Stimulated activated CD4-positive, alpha-beta T cell treated with anti-CD3 and anti-CD28 coated beads, Interleukin-4, amount 100 ng/mL, for 48 hours (primary cell): Measurements from ENCODE around the gene SCN11A.
"Not testable (repeated sequence)": the region's sequence is repeated elsewhere in the genome, so short reads cannot be mapped to it uniquely, and the experiment has no call there.

Experiments
- DNase-seq, 2 donors: peaks; one replicate each; pipeline ENCODE4 v3.0.0-alpha.2; 2020; ENCODE audit warnings: low read depth in 2 of 2

Gene SCN11A

GRCh38 chr3:39065197-39065596 is 13.5 kb upstream of the SCN11A start:
- no peak for DNase-seq

GRCh38 chr3:39064646-39065045 is 12.9 kb upstream of the SCN11A start:
- no peak for DNase-seq

- no peak for DNase-seq
These were observed 11.4 kb upstream of the SCN11A start for GRCh38 chr3:39063143-39063542.

GRCh38 chr3:39062180-39062579 is 10.4 kb upstream of the SCN11A start:
- no peak for DNase-seq

GRCh38 chr3:39061228-39061627 is 9.5 kb upstream of the SCN11A start:
- DNase-seq, result not testable (repeated sequence)

- DNase-seq, result no peak
These were observed 4.4 kb upstream of the SCN11A start for GRCh38 chr3:39056151-39056550.

- no peak for DNase-seq
These were observed 2.0 kb upstream of the SCN11A start for GRCh38 chr3:39053696-39054095.

GRCh38 chr3:39052583-39052982 is 839 bp upstream of the SCN11A start:
- no peak for DNase-seq

GRCh38 chr3:39050029-39050428 is 1.7 kb downstream of the SCN11A start:
- DNase-seq, result no peak

GRCh38 chr3:39038165-39038564 is 13.6 kb downstream of the SCN11A start:
- DNase-seq, result no peak

GRCh38 chr3:39029556-39029955 is 22.2 kb downstream of the SCN11A start:
- no peak for DNase-seq

GRCh38 chr3:39028546-39028945 is 23.2 kb downstream of the SCN11A start:
- DNase-seq, result no peak

GRCh38 chr3:39025222-39025970 is 26.3 kb downstream of the SCN11A start:
- DNase-seq, result no peak

- no peak for DNase-seq
These were observed 27.2 kb downstream of the SCN11A start for GRCh38 chr3:39024497-39024896.

GRCh38 chr3:39022286-39022630 is 29.5 kb downstream of the SCN11A start:
- no peak for DNase-seq

GRCh38 chr3:39021465-39022285 is 30.1 kb downstream of the SCN11A start:
- no peak for DNase-seq

GRCh38 chr3:39021029-39021428 is 30.7 kb downstream of the SCN11A start:
- no peak for DNase-seq

- no peak for DNase-seq
These were observed 32.4 kb downstream of the SCN11A start for GRCh38 chr3:39019299-39019698.

GRCh38 chr3:39015418-39015817 is 36.3 kb downstream of the SCN11A start:
- DNase-seq, result no peak

- no peak for DNase-seq
These were observed 37.7 kb downstream of the SCN11A start for GRCh38 chr3:39013921-39014509.

- no peak for DNase-seq
These were observed 38.5 kb downstream of the SCN11A start for GRCh38 chr3:39013289-39013688.

GRCh38 chr3:39011191-39011736 is 40.5 kb downstream of the SCN11A start:
- DNase-seq, result no peak

GRCh38 chr3:39005295-39005694 is 46.4 kb downstream of the SCN11A start:
- no peak for DNase-seq
